Fibroblast of the aortic adventitia (primary cell): ENCODE data around the gene CDKL1. TPM values are rescaled to one million over a fixed set of nuclear protein-coding genes. Genes with fewer than 3 reads are reported as not detected.
A peak's percentile ranks its signal among the peaks of the same experiment; 100 is the strongest.

Experiments
- DNase-seq: peaks from one replicate; pipeline ENCODE4 v3.0.0-alpha.2; 2010; ENCODE audit warnings: low read depth
- H3K4me3 ChIP-seq: 2 replicates; pipeline ENCODE4 v1.5.1; 2011; ENCODE audit warnings: low read depth, mild to moderate bottlenecking, control low read depth, low read length, moderate library complexity
- small RNA-seq: library from RNA; depleted of rRNA; stranded (forward); fragments of <200 nt; gene quantifications from one replicate; pipeline ENCODE3, GENCODE V24; 2012
- total RNA-seq: library from RNA; depleted of rRNA; stranded (reverse); fragments of >200 nt; gene quantifications from 2 replicates; pipeline ENCODE4 v1.2.3, GENCODE V29; 2012; ENCODE audit warnings: low replicate concordance
- TF ChIP-seq, protein P1 (sequence below): IDR thresholded peaks from 2 replicates; pipeline ENCODE4 v1.5.1; 2011; ENCODE audit warnings: mild to moderate bottlenecking, low read length, control low read depth, inconsistent platforms; ENCODE audit not compliant: insufficient read depth

Gene CDKL1
- total RNA-seq, 1 donor: 7.3 TPM

DNA sequence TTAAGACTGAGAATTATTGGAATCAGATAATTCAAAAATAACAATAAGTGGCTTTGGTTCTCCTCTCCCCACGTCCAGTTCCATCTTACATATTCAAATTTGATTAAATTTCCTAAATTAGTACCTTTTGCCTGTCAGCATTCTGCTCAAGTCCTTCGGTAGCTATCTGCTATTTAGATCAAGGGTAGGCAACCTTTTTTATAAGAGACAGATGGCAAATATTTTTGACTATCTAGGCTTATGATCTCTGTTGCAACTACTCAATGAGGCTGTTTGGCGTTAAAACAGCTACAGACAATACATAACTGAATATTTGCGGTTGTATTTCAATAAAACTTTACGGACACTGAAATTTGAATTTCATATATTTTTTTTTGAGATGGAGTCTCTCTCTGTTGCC is 106.4 kb downstream of the CDKL1 start:
- no peak overlapping the region for H3K4me3 ChIP-seq
- TF ChIP-seq, protein P1, sequence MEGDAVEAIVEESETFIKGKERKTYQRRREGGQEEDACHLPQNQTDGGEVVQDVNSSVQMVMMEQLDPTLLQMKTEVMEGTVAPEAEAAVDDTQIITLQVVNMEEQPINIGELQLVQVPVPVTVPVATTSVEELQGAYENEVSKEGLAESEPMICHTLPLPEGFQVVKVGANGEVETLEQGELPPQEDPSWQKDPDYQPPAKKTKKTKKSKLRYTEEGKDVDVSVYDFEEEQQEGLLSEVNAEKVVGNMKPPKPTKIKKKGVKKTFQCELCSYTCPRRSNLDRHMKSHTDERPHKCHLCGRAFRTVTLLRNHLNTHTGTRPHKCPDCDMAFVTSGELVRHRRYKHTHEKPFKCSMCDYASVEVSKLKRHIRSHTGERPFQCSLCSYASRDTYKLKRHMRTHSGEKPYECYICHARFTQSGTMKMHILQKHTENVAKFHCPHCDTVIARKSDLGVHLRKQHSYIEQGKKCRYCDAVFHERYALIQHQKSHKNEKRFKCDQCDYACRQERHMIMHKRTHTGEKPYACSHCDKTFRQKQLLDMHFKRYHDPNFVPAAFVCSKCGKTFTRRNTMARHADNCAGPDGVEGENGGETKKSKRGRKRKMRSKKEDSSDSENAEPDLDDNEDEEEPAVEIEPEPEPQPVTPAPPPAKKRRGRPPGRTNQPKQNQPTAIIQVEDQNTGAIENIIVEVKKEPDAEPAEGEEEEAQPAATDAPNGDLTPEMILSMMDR: no peak

DNA sequence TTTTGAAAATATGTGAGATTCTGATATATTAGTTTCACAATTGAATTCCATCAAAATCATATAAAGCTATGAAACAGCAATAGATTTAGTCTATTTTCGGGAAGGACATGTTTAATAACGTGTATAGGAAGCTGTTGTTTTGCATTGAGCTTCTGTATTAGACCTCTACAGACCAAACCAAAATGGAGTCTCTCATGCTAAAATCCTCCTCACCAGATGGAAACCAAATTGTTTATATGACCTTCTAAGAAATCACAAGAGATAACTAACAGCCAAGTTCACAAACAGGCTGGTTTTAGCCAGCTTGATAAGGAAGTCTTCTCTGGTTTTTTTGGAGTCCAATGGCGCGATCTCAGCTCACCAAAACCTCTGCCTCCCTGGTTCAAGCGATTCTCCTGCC is 108.5 kb downstream of the CDKL1 start:
- no peak overlapping the region for H3K4me3 ChIP-seq
- TF ChIP-seq, protein P1: no peak
- DNase-seq: no peak

More for the DNA sequence above, 106.4 kb downstream of the CDKL1 start:
- no peak for DNase-seq

DNA sequence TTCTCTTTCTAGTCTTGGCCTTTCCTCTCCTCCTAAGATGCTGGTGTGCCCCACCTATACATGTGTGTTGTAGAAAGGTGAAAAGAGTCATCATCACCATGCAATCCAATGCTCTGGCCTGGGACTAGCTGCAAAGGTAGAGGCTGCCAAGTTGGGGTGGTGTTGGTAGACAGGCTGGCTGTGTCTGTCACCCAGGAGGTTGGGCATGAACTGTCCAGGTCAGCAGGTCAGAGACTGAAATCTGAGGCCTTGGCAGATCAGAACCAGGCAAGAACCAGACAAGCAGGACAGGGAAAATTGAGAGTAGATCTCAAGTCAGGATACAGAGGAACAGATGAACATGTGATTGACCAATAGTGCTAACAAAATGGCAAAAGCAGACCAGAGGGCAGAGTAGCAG is 110.8 kb downstream of the CDKL1 start:
- TF ChIP-seq, protein P1: no peak
- DNase-seq: no peak
- H3K4me3 ChIP-seq: no peak overlapping the region

Small RNA genes within 50 kb of the gene (small RNA-seq; reads per million reads assigned to genes)
- 1.5 reads per million, percentile 54 among the genes with 10 or more reads in this experiment for gene MIR4504

Other genes starting within 250 kb of the CDKL1 start
- gene SOS2, start 165.3 kb downstream of the CDKL1 start, total RNA-seq: 22.3 and 33.2 TPM in 2 replicates
- 0.98 and 3.3 TPM in 2 replicates for gene L2HGDH, start 84.7 kb downstream of the CDKL1 start, total RNA-seq
- gene DMAC2L, start 84.6 kb downstream of the CDKL1 start, total RNA-seq: 2.2 and 4.4 TPM in 2 replicates
- gene MAP4K5, start 135.7 kb upstream of the CDKL1 start, total RNA-seq: 92.1 and 101 TPM in 2 replicates
- 5.2 and 10.7 TPM in 2 replicates for gene ATL1, start 163.3 kb upstream of the CDKL1 start, total RNA-seq